Activated CD4-positive, alpha-beta T cell treated with anti-CD3 and anti-CD28 coated beads, Interleukin-2, amount 50 U/mL, for 48 hours (primary cell): ENCODE results near the gene S100A12.
"Not testable (repeated sequence)": the region's sequence is repeated elsewhere in the genome, so short reads cannot be mapped to it uniquely, and the experiment has no call there.

ENCODE experiments used
- DNase-seq, 2 experiments: peaks; one replicate each; pipeline ENCODE4 v3.0.0-alpha.2; 2020

Gene S100A12

DNA sequence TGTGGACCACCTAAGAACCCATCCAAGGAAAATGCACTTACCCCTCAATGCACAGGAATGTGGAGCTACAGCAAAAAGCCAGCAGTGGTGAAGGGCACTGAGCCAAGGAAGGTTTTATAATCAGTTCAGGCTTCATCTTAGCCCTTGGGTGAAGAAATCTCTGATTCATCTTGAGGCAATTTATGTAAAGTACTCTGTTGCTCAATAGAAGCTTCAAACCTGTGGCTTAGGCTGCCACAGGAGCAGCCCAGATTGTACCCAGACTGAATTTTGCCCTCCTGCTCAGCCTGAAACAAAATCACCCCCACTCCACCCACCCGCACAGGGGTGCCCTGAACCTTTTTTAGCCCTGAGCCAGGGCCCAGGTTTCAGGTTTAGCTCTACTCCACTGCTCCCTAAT lies at the start of gene S100A12:
TSS of gene S100A12 (minus strand) at position 111 of the 400 bp plus-strand sequence. CDS start 1,029 bp downstream, outside the sequence.
- DNase-seq, result no peak

DNA sequence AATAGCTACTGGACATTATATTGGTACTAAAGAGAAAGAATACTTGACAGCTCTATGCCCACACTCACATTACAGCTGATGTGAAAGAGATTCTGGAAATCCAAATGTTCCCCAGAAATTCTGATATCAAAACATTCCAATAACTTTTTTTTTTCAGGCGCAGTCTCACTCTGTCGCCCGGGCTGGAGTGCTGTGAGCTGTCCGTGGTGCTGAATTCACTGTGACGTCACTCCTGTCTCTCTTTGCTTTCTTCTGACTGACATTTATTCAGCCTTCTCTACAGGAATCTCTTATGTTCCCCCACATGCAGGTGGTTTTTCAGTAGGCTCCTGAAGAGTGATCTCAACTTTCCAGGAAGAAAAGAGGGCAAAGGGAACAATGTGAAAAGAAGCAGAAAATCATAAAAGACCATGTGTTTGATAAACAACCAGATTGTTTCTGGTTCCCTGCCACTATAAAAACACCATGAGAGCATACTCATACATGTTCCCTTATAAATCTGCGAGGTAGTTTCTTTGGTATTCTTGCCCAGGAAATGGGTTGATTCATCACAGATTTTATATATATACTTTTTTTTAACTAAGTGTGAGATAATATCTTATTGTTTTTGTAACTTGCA lies 47.1 kb upstream of the S100A12 start:
- DNase-seq, result peak; percentile 70 to 76

DNA sequence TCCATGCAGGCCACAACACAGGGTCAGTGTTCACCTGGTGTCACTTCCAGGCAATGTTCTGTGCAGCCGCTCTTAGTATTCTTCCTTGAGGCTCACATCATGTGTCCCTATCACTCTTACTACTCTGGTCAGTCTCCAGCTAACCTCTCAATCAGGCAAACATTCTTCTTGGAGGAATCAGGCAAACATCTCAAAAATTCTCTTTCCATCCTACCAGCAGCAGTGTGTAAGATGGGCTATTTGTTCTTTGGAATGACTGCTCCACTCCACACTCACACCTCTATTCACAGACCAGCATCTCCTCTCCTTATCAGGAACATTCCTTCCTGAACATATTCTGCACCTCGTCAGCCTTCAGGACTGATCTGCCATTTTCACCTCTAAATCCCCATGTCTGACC lies 44.9 kb upstream of the S100A12 start:
- DNase-seq, result no peak

DNA sequence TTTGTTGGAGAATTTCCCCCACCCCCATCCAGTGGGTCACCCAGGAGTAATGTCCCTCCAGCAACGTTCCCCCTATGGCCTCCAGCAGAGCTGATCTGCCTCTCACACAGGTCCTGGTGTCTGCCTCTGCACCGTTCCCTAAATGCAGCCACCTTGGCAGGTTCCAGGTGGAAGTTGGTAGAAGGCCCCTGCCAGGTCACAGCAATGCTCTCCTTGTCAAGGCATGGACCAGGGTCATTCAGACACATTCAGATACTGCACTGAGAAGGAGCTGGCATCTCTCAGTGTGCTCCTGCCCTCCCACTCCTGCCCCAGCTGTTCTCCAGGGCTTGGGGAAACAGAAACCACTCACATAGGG lies 44.0 kb upstream of the S100A12 start:
- not testable (repeated sequence) for DNase-seq

DNA sequence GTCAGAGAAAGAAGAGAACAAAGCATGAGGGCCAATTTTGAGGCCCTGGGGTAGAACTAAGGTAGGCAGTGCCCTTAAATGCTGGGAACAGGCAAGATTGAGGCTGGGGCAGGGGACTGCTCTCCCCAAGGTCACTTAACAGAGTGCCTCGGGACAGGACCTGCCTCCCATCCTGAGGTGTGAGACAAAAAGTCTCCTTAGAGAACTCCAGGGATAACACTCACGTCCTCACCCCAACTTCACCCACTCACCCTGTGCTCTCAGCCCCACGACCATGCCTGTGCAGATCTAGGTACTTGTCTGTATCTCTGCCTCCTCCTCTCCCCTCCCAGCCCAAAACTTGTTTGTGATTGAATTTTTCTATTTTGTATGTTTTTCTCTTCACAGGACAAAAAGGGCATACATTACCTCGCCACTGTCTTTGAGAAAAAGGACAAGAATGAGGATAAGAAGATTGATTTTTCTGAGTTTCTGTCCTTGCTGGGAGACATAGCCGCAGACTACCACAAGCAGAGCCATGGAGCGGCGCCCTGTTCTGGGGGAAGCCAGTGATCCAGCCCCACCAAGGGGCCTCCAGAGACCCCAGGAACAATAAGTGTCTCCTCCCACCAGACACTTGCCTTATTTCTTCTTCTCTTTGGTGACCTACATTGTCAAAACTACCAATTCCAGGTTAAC lies 43.5 kb upstream of the S100A12 start:
- not testable (repeated sequence) for DNase-seq

DNA sequence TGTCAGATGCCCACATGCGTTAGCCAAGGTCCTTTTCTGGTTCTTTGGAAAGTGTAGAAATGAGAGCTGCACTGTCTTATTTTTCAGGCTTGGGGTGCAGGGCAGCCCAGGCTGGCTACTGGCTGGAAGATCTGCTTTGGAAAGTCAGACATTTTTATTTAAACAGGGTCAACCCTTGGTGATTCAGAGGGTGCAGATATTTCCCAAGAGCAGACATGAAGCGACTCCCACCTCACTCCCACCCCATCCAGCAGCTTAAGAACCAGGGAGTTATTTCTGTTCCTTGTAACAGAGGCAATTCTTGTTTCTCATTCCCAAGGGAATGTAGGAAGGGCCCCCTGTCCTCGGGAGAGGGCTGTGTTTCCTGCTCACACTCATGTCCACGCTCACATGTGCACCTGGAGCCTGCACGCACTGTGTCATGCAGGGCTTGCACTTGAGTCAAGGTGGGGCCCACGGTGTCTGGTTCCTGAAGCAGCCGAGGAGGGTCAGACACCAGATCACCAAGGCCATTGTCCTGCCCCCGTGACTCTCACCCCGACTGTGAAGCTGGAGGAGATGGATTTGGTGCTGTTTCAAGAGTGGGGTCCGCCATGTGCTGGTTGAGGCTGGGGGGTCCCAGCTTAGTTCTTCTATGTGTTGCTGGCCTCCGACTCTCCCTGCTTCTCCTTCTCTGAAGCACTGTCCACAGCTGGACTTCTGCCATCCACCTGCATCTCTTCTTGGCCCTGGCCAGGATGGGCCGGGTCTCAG lies 41.9 kb upstream of the S100A12 start:
- DNase-seq, result no peak

DNA sequence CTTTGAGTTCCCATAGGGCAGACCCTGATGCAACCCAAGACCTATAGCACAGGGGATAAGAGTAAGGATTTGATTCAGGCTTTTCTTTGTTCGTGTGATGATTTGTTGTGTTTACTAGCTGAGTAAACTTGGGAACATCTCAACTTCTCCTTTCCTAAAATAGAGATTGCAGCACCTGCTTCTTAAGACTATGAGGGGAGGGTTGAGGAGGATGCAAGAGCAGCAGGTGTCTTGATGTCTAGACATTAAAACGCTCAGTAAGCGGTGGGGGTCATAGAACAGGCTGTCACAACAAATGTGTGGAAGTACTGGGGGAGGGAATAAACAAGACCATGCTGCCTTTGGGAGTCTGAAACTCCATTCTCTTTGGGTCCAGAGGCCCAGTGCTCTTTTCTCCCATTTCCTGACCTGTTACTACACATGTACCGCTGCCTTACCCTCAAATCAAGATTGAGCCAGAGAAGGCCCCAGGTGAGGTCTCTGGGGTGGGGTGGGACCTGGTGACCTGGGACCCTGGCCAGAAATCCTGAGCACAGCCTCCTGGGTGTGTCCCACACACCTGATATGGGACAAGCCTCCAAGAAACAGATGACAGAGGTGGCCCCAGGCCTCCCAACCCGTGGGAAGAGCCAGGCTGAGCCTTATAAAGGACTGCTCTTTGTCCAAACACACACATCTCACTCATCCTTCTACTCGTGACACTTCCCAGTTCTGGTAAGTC lies 40.6 kb upstream of the S100A12 start, which contains the start of gene S100A7A:
TSS of gene S100A7A (plus strand) at position 671 of the 721 bp plus-strand sequence. CDS start 1,563 bp downstream, outside the sequence.
- DNase-seq, result no peak

DNA sequence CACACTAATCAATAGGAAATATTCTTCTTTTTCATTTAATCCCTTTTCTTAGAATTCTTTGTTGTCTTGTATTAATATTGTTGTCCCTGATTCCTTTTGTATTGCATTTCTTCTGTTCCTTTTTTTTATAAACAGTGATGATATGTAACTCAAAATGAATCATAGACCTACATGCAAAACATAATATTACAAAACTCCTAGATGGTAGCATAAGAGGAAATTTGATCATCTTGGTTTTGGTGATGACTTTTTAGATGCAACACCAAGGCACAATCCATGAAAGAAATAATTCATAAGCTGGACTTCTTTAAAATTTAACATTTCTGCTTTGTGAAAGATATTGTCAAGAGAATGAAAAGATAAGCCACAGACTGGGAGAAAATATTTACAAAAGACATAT lies 38.5 kb upstream of the S100A12 start:
- DNase-seq, result not testable (repeated sequence)

DNA sequence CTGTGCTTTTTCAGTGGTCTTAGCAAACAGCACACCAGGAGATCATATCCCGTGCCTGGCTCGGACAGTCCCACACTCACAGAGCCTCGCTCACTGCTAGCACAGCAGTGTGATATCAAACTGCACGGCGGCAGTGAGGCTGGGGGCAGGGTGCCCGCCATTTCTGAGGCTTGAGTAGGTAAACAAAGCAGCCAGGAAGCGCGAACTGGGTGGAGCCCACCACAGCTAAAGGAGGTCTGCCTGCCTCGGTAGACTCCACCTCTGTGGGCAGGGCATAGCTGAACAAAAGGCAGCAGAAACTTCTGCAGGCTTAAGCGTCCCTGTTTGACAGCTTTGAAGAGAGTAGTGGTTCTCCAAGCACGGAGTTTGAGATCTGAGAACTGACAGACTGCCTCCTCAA lies 31.9 kb upstream of the S100A12 start:
- not testable (repeated sequence) for DNase-seq

DNA sequence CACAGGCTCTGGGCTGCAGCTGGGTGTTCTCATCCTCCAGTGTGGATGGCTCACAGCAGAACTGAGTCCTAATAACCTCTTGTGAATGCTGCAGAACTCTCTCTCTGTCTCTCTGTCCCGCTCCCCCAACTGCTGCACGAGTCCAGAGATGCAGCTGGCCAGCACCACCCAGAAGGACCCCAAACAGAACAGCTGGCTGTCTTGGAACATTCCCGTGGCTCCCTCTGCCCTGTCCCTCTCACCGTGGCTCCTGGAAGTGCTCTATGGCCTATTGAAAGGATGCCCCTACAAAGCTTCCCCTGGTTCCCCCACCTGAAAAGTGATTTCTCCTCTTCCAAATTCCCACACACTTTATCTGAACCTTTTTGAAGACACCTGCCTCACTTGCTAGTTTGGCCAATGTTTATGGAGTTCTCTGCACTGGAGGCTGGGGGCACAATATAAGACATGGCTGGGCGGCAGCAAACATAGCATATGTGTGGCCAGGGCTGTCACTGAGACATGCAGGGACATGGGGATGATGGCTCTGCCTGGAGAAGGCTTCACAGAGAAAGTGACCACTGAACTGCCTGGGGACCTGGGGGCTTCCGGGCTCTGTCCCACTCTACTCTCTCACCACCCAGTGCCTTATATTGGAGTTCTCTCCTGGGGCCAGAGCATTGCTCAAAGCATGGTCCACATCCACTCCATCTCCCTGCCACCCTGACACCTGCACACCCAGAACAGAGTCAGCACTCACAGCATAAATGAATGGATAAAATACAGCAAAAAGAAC lies 30.6 kb upstream of the S100A12 start:
- not testable (repeated sequence) for DNase-seq

DNA sequence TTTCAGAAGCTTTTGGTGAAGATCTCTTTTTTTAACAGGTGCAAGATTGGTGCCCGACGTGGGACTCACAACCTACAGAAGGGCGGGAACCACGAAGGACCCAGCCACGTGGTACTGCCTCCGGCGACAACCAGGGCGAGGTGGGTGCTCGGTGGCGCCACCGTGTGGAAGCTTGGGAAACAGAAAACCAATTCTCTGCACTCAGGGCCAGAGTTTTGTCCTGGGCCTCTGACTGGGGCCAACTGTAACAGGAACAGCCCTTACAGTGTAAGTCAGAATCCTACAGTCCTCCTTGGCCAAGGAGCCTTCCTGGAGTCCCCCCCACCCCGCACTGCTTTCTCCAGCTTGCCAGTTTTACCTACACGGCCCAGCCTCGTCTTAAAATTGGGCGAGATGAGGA lies 29.3 kb upstream of the S100A12 start:
- DNase-seq, result peak; percentile 64 to 72

DNA sequence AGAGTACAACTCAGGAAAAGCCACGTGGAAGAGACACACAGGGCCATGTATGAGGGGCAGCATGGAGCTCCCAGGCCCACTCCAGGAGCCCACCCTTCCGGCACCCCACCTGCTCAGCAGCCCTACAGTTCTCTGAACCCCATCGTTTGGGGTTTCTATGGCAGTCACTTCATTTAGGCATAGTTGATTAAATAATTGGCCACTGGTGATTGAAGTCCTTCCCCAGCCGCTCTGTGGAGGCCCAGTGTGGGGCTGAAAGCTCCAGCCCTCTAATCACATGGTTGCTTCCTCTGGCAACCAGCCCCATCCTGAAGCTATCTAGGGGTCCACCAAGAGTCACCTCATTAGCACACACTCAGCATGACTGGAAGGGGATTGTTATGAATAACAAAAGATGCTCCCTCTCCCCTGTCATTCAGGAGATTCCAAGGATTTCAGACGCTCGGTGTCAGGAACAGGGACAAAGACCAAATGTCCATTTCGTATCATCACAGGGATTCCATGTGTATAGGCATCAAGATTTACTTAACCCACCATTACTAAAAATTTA lies 28.7 kb upstream of the S100A12 start:
- no peak for DNase-seq

DNA sequence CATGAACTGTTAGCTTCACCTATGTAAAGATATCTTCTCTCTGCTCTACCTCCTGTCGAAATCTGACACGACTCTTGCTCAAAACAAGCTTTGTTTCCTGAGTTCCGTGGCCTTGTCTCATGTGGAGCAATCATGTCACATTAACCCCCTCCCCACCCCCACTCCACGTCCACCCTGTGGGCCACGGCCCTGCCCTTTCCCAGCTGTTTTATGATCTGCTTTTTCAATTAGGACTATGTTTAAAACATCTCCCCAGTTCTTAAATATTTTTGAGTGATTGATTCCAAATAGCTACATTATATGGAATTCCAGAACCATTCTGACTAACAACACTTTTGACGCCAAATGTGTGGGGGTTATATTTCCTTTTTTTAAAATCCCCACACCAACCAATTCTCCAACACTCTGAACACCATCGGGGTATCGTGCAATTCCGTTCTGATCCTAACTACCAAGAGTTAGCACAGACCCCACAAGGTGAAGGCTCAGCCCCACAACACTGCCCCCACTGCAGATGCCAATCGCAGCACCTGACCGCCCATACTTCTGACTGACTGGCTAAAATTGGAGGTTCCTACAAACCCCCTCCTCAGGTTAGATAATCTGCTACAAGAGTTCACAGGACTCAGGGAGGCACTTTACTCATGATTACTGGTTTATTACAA lies 28.1 kb upstream of the S100A12 start:
- DNase-seq, result no peak

DNA sequence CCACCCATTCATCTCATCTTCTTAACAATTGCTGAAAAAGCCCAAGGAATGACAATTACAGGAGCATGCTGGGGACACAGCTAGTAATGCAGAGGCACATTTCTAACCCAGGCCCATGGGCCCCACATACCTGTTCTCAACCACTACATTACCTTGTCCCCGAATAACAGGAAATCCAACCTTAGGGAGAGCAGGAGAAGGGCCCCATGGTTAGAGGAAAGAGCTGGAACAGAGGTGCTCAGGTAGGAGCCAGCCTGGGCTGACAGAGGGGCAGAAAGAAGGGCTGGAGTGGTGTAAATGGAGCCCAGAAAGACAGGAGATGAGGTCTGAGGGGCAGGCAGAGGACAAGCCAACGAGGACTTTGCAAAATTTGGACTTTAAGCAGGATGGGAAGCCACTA lies 26.8 kb upstream of the S100A12 start:
- no peak for DNase-seq

DNA sequence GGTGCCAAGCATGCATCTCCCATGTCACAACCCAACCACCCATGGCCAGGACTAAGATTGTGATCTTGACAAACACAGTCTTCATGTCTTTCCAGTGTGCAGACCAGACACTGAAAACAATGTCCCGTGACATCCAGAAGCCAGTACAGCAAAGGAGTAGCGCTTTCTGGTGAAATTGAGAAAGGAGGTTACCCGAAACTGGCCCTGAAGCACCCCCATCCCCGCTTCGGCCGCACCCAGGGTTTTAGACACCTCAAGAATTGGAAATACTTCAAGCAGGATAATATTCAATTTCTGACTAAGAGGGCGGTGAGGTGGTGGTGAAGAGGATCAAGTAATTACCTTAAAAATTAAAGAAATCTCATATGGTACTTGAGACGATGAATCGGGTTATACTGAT lies 26.0 kb upstream of the S100A12 start:
- no peak for DNase-seq

DNA sequence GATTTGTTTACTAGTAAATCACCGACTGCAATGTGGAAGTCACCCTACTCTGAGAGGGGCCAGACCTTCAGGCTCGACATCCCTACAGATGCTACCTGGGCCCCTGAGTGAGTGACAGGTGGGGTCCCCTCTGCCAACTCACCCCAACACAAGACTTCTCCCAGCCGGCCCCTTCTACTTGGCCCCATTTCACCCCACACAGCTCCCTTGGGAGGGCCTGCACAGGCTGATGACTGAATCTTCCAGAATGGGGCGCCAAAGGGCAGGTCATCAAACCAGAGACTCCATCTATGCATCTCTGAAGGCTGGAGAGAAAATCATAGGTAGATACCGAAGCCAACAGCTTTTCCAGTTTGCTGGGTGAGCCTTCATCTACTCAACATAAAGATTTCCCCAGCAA lies 24.8 kb upstream of the S100A12 start:
- DNase-seq, result no peak

DNA sequence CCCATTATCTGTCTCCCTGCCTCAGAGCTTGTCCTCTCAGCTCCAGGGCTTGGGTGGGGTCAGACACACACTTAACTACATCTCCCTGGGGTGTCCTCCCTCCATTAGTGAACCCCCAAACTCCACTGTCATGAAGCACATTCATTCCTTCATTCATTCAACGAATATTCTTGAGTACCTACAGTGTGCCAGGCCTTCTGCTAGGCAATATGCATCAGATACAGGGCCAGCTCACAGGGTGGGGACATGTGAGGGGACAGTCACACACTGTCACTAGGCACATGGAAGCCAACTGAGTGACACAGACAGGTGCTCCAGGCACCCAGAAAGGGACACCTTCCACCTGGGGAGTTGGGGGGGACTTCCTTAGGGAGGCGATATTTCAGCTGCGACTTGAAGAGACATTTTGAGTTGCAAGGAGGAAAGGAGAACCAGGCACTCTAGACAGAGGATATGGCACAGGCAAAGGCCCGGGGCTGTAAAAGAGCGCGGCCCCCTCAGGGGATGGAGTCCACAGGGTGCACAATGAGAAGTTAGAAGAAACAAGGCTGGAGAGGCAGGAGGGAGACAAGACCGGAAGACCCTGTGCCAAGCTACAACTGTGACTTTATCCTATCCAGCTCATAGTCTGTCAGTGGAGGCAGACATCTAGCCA lies 24.1 kb upstream of the S100A12 start:
- no peak for DNase-seq

DNA sequence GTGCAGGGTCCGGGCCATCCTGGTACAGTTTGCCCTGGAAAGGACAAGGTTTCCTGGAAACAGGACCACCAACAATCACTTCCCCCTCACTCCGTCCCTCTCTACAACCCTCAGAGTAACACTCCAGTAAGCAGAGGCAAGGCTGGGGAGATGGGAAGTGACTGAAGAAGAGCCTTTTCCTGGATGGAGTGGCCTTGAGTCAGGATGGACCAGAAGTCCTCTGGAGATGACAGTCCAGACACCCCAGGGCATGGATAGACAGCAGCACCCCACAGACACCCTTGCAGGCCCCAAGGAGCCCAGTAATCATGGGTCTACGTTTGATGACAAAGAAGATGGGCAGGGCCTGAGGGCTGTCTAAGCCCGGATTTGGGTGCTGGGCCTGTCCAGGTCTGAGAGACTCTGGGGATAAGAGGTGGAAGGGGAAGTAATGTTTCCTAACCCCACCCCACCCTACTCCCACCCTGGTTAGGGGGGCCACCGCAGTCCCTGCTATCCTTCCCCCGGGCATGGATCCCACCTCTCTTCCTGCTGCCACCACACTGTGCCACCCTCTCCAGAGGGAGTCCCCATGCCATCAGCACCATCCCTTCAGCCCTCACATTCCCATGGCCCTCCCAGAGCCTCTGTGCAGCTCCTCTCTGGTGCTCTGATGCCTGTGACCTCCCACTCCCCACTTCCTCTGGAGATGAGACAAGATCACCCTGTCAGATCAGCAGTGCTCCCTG lies 22.7 kb upstream of the S100A12 start:
- DNase-seq, result no peak

DNA sequence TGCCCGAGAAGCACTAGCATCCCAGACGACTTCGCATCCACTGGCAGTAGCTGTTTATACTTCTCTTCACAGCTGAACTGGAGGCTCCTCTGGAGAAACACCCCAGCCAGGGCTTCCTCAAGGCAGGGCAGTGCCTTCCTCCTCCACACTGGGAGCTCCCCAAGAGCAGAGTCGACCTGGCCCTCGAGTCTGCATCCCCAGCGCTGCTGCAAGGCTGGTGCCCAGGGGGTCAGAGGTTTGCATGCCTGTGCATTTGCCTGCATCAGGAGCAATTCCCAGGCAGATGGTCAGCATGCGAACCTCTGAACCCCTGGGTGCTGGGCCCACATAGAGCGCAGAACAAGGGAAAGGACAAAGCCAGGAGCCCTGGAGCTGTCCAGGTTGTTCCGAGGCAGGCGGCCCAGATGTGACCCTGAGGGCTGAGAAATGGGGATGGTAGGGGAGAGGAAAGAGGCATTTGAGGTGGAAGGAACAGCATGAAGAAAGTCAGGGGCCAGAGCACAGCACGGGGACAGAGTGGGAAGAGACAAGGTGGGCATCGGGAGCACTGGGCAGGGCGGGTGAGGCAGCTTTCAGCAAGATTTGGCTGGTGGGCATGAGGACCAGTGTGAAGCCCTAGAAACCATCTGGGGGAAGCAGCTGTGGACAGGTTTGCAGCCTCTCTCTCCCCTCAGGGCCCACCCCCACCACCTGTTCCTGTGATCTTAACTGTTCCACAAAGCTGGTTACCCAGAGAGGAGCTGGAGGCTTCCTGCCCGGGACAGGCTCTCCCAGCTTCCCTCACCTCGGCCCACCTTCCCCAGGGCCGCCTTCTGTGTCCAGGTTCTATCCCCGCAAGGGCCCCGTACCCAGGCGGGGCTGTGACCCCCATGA lies 21.9 kb upstream of the S100A12 start:
- DNase-seq, result no peak
